ENCODE data around the gene MTA1.

Gene MTA1

DNA sequence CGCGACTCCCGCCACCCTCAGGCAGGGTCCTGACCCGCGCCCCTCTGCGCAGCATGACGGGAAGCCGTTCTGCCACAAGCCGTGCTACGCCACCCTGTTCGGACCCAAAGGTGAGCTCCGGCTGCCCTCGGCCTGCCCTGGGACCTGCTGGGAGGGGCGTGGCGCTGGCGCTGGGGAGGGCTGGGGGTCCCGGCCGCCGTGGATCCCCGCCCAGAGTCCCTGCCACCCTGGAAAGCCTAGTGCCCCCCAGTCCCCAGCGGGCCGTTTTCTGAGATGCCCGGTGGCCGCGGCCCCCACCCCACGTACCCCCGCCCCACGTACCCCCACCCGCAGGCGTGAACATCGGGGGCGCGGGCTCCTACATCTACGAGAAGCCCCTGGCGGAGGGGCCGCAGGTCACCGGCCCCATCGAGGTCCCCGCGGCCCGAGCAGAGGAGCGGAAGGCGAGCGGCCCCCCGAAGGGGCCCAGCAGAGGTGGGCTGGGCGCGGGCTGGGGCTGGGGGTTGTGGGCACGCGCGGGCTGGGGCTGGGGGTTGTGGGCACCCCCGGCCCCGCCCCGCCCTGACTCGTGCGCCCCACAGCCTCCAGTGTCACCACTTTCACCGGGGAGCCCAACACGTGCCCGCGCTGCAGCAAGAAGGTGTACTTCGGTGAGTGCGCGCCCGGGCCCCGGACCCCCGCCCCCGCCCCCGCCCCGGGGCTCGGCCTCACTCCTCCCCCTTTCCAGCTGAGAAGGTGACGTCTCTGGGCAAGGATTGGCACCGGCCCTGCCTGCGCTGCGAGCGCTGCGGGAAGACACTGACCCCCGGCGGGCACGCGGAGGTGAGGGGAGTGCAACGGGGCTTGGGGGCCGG lies 59.0 kb downstream of the MTA1 start:
- DNase-seq = no peak

DNA sequence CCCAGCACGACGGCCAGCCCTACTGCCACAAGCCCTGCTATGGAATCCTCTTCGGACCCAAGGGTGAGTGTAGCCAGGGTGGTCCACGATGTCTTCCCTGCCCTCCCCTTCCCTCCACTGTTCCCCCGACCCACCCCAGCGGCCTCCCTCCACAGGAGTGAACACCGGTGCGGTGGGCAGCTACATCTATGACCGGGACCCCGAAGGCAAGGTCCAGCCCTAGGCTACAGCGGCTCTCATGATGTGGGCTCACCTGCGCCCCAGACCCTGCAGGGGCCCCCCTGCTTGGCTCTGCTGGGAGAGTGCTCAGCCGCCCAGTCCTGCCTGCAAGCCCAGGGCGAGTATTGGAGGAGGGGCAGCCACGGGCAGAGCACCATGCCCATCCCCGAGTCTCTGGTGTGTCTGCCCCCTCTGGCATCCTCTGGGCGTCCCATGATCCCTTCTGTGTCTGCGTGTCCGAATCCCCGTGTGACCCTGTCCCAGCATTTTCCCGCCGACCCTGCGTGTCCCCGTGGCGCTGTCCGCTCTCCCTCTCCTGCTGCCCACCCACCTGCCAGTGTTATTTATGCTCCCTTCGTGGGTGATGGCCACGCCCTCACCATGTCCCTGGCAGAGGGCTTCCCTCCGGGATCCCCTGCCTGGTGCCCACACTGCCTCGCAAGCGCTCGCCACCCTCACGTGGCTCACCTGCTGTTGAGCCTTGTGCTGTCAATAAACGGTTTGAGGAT lies 60.0 kb downstream of the MTA1 start:
- DNase-seq = no peak

DNA sequence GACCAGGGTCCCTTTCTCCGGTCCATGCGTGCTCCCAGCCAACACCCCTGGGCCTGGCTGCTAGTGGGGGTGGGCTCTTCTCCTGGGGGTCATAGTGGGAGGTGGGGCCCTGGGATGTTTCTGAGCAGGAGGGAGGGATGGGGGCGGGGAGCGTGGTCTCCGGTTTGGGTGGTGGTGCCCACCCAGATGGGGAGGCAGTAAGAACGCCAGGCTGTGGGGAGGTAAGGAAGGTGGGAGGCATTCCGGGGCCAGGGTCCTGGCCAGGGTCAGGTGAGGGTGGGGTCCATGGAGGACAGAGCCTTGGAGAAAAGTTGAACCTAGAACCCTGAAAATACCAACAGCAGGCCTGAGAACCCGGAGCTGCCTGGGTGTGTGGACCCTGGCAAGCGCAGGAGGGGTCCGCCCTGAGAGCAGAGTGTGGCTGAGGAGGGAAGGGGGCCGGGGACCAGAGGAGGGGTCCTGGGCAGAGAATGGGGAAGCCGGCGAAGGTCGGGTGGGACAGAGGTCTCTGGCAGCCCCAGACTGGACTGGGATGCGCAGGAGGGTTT lies 60.6 kb downstream of the MTA1 start:
- no peak for DNase-seq

DNA sequence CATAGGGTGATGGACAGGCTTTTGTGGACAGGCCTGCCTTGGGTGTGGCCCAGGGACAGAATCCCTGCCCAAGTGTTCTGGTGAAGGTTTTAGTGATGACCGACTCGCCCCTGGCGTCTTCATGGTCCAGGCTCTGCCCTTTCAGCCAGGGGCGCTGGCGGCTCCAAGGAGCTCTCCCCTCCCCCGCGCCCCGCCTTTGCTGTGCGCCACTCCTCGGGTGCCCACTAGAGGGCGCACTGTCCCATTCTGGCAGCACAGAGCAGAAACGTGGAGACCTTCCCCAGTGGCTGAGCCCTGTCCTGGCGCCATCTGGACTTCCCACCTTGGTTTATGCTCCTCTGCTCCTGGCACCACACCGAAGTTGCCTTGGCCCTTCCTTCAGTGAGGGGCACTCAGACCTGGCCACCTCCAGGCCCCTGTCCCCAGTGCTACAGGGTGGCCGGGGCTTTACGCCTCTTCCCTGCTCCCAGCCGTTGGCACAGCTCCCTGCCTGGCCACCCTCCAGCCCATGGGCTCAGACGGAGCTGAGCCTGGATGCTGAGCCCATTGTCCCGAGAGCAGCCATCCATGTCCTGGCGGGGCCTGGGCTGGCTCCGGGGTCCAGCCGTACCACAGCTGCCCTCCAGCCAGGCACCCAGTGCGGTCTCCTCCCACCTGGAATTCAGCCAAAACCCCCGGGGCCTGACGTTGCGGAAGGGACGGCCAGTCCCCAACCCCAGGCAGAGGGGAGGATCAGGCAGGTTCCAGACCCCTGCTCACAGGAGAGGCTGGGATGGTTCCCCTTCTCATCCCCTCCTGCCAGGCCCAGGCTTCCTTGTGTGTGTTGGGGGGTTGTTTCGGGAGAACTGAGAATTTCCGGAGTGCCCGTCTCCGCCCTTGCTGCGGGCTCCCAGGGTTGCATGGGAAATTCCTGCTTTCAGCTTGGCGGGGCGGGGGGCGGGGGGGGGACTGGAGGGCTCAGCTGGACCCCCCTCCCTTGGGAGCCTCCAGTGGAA lies 61.5 kb downstream of the MTA1 start:
- peak; percentile 77 to 83 for DNase-seq

DNA sequence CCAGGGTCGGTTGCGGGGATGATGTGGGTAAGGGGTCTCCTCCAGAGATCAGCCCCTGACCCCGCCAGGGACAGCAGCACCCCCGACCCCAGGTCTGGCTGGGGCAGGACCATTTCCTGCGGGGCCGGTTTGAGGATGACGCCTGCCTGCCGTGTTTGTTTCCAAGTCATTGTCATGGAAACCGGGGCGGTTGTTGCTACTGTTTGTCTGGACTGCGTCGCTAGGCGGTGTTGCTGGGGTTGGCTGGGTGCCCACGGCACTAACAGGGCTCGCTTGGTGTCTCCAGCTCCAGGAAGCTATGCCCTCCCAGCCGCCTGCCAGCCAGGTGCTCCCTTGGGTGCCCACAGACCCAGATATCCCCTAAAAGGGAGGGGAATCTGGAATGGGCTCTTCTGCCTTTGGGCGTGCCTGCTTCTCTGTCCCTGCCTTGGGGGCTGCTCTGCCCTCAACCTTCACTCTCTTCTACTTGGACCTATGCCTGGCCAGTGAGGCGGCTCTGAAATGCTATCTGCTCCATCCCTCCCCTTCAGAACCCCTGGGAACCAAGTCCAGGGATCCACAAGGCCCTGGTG lies 62.3 kb downstream of the MTA1 start:
- DNase-seq = peak; percentile 60 to 64

DNA sequence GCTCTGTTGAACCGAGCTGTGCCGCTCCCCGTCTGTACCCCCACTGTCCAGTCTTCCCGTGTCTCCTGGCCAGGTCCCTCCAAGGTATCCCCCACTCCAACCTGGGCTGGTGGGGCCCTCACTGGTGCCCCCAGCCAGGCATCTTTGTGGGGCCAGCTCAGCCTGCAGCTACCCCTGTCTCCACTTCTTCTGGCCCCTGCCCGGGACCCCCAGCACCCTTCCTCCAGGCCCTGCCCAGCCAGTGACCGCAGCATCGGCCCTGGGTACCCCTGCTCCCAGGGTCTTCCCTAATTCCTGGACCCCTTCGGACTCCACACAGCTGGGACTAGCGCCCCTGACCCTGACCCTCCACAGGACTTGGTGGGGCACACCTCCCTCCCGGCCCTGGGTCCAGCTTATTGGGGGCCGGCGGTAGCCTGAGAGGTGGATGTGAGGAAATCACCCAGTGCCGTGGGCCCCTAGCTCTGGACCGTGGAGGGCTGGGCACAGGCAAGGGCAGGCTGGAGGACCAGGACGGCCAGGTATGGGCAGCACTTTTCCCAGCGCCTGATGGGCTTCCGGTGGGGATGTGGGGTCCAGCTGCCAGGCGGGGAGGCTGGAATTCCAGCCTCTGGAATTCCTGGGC lies 63.0 kb downstream of the MTA1 start:
- DNase-seq = no peak

DNA sequence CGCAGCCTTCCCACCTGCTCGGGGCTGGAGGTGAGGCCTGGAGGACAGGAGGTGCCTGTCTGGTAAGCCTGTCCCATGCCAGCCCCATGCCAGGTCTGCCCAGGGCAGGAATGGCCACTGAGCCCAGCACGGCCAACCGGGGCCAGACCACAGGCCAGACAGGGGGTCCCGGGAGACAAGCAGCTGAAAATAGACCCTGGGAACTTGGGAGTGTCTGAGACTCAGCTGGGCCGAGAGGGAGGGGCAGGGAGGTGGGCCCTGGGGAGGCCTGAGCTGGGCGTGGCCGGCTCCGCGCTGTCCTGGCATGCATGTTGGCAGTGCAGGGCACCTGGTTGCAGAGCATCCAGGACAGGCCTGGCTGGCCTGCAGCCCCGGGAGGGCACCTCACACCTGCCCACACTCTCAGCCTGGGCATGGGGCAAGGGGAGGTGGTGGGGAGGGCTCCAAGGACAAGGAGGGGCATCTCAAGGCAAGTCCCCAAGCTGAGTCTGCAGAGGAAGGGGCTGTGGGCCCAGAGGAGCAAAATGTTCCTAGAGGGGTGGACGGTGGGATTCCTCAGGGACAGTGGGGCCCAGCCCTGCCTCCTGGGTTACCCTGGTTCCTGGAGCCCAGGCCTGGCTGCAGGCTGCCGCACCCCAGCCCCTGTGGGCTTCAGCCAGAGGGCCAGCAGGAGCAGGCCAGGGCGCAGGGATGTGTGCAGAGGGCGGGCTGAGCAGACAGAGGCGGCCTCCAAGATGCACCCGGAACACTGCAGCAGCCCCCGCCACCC lies 63.9 kb downstream of the MTA1 start:
- DNase-seq = no peak

DNA sequence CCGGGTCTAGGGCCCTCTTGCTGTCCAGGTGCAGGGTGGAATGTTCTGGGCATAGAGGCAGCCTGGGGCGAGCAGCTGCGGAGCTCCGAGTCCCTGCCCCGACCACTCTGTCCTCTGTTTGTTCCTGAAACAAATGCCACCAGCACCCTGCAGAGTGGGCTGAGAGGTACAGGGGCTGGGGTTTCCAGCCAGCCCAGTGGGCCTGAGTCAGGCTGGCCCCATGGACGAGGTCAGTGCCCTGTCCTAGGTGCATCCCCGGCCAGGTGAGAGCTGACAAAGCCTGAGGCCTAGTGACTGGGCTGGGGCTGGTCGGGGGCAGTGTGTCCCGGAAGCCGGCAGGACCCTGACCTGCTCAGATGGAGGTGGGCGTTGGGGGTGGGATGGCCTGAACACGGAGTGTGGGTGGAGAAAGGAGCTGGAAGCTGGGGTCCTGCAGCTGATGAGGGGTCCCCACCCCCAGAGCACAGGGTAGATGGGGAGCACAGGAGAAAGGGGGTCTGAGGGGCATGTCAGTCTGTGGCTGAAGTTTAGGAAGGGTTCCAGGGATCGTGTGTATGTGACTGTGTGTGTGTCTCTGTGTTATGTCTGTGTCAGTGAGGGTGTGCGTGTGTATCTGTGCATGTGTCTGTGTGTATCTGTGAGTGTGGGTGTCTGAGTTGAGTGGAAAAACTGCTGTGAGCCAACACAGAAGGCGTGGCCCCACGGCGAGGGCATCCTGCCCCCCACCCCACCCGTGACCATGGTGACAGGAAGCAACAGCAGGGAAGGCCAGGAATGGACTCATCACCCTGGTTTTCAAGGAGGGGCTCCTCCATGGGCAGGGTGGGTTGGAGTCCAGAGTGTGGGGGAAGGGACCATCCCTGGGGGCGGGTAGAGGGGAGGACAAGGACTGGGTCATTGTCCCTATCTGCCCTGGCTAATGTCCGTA lies 64.7 kb downstream of the MTA1 start:
- no peak for DNase-seq

DNA sequence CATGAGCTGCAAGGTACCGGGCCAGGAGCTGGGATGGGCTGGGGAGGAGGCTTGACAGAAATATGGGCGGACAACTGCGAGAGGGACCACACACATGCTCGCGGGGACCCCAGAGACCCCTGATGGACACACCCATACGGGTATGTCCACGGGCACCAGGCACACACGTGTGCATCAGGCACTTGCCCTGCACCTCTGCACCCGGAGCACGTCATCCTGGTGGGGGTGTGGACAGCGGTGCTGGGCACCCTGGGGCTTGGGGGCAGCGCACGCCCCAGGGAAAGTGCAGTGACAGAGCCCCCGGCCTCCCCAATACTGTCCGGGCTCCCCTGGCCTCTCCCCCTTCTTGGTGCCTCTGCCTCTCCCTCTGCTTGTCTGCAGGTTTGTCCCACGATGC lies 65.4 kb downstream of the MTA1 start:
- no peak for DNase-seq

DNA sequence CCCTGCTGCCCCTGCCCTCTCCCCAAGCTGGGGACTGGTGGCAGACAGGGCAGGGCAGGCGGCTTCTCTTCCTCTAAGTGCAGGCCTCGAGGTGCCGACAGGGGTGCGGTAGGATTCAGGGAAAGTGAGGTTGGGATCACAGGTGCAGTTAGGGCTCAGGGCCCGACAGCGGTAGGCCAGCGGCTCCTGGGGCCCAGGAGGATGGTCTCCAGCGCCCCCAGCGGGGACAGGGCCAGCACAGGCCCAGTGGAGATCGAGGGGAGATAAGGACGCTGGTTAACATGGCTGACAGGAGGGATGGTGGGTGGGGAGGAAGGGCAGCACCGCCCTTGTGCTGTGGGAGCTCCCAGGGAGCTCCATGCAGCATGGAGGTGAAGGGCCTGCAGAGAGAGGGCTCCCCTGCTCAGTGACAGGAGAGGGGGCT lies 66.1 kb downstream of the MTA1 start:
- no peak for DNase-seq

DNA sequence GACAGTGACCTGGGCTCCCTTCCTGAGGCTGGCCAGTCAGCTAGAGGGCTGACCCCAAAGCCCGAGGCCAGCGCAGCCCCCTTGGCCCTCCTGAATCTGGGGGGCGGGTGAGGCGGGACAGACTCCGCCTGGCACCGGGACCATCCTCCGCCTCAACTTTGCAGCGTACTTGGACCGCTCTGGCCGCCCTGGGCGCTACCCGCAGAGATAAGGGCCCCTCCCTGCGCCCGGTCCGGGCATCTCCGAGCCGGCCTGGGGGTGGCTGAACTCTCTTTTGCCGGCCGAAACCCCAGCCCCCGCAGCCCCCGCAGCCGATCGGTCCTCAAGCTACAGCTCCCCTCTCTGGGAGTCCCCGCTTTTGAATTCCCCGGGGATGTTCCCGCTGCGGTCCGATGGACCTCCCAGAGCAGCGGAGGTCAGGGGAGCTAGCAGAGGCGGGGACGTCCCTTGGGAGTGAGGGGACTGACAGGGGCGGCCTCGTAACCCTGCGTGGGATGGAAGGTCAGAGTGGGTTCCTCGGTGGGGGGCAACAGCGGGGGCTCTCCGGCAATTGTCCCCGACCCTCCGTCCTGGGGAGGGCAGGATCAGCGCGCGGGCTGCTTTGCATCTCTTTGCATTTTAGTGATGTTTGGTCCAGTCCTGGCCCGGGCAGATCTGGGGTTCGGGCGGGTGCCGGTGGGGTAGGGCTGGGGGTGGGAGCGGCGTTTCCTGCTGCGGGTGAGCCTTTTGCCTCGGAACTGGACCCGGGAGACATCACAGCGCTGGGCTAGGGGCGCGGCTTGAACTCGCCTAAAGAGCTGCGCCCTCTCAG lies 66.7 kb downstream of the MTA1 start, which contains the start of gene CRIP1:
Gene CRIP1 (plus strand): TSS at position 724 of the 811 bp plus-strand sequence. CDS start 374 bp downstream, outside the sequence.
- no peak for DNase-seq

DNA sequence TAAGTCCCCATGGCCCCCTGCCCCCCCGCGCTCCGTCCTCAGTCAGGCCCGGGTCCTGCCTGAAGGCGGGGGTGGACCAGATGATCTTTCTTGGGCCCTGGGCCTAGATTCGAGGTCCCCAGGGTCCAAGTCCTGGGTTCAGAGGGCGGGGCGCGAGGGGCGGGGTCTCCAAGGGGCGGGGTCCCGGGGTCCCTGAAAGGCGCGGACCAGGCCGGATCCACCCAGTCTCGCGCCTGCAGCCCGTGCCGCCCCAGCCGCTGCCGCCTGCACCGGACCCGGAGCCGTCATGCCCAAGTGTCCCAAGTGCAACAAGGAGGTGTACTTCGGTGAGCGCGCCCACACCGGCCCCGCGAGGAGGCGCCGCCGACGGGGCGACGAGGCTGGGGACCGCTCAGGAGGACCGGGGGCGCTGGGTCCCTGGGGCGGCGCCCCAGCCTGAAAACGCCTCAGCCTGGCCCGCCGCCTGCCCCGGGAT lies 67.4 kb downstream of the MTA1 start:
- DNase-seq = no peak

DNA sequence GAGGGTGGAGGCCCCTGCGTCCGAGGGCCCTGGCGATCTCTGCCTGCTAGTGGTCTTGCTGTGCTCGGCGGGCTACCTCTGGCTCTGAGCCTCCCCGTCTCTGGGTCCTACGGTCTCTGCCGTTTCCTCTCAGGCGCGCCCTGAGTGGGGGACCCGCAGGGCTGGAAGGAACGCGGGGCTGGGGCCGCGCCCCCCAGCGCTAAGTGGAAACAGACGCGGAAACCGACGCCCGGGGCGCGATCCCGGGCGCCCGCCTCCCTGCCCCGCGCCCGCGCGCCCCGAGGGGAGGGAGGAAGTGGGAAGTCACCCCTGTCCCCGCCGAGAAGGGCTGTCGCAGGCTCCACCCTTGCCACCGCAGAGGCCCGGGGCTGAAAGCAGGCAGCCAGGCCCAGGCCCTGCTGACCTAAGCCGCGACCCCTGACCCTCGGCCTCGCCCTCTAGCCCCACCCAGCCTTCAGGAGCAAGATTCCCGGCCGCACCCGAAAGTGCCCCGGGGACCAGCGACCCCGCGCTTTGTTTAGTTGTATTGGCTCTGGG lies 67.9 kb downstream of the MTA1 start:
- DNase-seq = no peak

DNA sequence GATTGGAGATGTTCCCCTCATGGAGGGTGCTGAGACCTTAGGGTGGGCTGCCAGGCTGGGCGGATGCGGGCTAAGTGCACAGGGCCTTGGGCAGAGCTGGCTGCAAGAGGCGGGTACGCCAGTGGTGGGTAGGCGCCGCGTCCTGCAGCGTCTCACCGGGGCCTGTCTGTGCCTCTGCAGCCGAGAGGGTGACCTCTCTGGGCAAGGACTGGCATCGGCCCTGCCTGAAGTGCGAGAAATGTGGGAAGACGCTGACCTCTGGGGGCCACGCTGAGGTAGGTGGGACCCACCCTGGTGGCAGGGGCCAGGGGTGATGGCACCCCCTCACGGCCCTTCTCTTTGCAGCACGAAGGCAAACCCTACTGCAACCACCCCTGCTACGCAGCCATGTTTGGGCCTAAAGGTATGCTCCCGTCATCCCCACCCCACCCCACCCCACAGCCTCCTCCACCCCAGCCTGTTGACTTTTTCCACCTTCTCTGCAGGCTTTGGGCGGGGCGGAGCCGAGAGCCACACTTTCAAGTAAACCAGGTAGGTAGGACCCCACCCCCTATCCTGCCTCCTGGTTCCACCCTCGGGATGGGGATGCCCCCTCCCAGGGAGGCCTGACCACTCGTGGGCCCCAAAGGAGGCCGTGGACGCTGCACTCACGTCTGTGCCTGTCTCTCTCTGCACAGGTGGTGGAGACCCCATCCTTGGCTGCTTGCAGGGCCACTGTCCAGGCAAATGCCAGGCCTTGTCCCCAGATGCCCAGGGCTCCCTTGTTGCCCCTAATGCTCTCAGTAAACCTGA lies 68.6 kb downstream of the MTA1 start:
- no peak for DNase-seq

DNA sequence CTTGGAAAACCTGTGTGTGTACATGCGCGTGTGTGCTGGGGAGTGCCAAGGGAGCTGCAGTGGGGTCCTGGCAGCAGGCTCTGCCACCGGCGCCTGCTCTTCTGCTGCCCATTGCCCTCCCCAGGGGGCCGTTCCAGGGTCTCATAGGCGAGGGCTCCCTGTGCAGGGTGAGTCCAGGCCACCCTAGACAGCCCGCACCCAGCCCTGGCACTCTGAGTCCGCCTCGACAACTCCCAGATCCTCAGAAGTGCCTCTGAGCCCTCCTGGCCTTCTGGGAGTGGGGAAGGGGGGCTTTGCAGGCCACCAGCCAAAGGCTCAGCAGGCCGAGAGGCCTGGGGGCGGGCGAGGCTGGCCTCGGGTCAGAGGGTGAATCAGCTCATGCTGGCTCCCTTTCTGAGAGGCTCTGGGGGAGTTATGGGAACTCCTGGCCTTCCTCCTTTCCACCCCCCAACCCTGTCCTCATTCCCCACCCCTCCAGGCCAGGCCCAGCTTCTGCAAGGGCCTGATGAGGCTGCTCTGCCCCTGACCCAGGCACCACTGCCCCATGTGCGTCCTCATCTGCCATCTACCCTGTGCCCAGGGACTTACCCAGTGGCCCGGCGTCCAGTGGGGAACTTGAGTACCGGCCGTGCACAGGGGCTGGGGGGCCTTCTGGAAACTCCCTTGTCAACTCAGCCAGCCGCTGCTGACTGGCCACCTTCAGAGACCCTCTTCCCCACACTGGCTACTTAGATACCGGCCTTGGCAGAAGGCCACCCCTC lies 69.3 kb downstream of the MTA1 start:
- no peak for DNase-seq

DNA sequence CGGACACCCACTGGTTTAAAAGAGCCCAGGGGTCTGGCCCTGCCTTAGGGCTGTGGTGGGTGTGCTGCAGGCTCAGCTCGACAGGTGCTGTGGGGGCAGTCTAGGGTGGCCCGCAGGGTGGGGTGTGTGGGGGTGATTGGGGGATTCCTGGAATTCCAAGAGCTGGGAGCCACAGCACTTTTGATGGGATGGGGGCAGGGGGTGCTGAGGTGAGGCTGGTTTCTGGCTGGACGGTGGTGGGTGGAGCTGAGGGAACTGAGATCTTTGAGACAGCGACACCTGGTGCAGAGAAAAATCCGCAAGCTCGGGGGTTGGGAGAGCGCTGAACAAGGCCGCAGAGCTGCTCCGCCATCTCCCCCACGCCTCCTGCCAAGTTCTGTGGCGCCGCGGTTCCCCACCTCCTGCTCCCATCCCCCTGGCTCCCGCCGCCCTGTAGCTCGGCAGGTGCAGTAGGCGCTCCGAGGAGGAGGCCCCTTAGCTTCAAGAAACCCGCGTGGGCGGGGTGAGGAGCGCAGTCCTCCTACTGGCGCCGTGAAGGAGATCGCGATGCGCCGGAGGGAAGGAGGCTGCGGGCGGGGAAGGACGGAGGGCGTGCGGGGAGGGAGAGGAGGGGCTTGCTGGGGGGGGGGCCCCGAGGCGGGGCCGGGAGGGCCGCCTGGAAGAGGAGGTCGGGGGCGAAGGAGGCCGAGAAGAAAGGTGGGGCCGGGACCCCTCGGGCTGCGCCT lies 70.1 kb downstream of the MTA1 start:
- DNase-seq = peak; percentile 69 to 79

Measured in NCI-H187 (cell line).